HepG2 (cell line): ENCODE results near the gene HES7. TPM values are rescaled to one million over a fixed set of nuclear protein-coding genes. Genes with fewer than 3 reads are reported as not detected.

Experiments
- ATF3 ChIP-seq: sonication (generic); formaldehyde crosslinking; IDR thresholded peaks from 2 replicates; pipeline ENCODE4 v1.4.0; 2020; ENCODE audit warnings: missing genetic modification reagents
- BCL6 ChIP-seq: IDR thresholded peaks from 2 replicates; pipeline ENCODE4 v1.6.1; 2016; ENCODE audit warnings: missing genetic modification reagents, missing compliant biosample characterization
- E2F5 ChIP-seq: sonication (generic); formaldehyde crosslinking; conservative IDR thresholded peaks from 2 replicates; pipeline ENCODE4 v1.4.0; 2020; ENCODE audit warnings: missing genetic modification reagents
- GZF1 ChIP-seq: sonication (generic); formaldehyde crosslinking; IDR thresholded peaks from 2 replicates; pipeline ENCODE4 v1.5.1; 2020; ENCODE audit warnings: mild to moderate bottlenecking, missing genetic modification reagents
- HMG20A ChIP-seq: IDR thresholded peaks from 2 replicates; pipeline ENCODE4 v1.6.1; 2016; ENCODE audit warnings: borderline replicate concordance
- HNRNPLL ChIP-seq: fragments of 200-400 bp; formaldehyde crosslinking; IDR thresholded peaks from 2 replicates; pipeline ENCODE4 v1.6.1; 2017; ENCODE audit warnings: mild to moderate bottlenecking, low read depth, low read length; ENCODE audit not compliant: poor library complexity, severe bottlenecking
- NR1H2 ChIP-seq: sonication (generic); formaldehyde crosslinking; IDR thresholded peaks from 2 replicates; pipeline ENCODE4 v1.8.1; 2022; ENCODE audit warnings: low read depth, missing genetic modification reagents, borderline replicate concordance
- PRMT3 ChIP-seq: sonication (generic); formaldehyde crosslinking; IDR thresholded peaks from 2 replicates; pipeline ENCODE4 v1.8.1; 2022; ENCODE audit warnings: low read depth, mild to moderate bottlenecking, moderate library complexity, missing genetic modification reagents, borderline replicate concordance
- REST ChIP-seq, 2 experiments: IDR thresholded peaks; 2 replicates each; pipeline ENCODE4 v1.6.1; 2011 to 2012; ENCODE audit warnings: low read length in 2 of 2, borderline replicate concordance in 1 of 2, low read depth in 1 of 2, mild to moderate bottlenecking in 1 of 2, moderate library complexity in 1 of 2
- TAF1 ChIP-seq: sonication (generic); formaldehyde crosslinking; IDR thresholded peaks from 2 replicates; pipeline ENCODE4 v1.4.0; 2020; ENCODE audit warnings: missing genetic modification reagents
- TBX3 ChIP-seq: fragments of 450-650 bp; IDR thresholded peaks from 2 replicates; pipeline ENCODE4 v1.6.1; 2017; ENCODE audit warnings: antibody characterized with exemption, mild to moderate bottlenecking, inconsistent platforms, borderline replicate concordance
- ZFY ChIP-seq: sonication (generic); formaldehyde crosslinking; IDR thresholded peaks from 2 replicates; pipeline ENCODE4 v1.4.0; 2020; ENCODE audit warnings: missing genetic modification reagents
- ZNF17 ChIP-seq: sonication (generic); formaldehyde crosslinking; IDR thresholded peaks from 2 replicates; pipeline ENCODE4 v1.5.0; 2020; ENCODE audit warnings: mild to moderate bottlenecking, missing genetic modification reagents
- ZNF337 ChIP-seq: sonication (generic); formaldehyde crosslinking; IDR thresholded peaks from 2 replicates; pipeline ENCODE4 v1.5.1; 2020; ENCODE audit warnings: missing genetic modification reagents, low read depth, mild to moderate bottlenecking, borderline replicate concordance
- ZNF431 ChIP-seq: sonication (generic); formaldehyde crosslinking; IDR thresholded peaks from 2 replicates; pipeline ENCODE4 v1.9.0; 2022; ENCODE audit warnings: missing genetic modification reagents, low read depth, mild to moderate bottlenecking, borderline replicate concordance
- ZNF572 ChIP-seq: sonication (generic); formaldehyde crosslinking; IDR thresholded peaks from 2 replicates; pipeline ENCODE4 v1.5.1; 2020; ENCODE audit warnings: mild to moderate bottlenecking, missing genetic modification reagents
- ZNF614 ChIP-seq: IDR thresholded peaks from 2 replicates; pipeline ENCODE4 v1.6.1; 2018; ENCODE audit warnings: missing biosample characterization, missing genetic modification reagents, inconsistent platforms, borderline replicate concordance
- polyA plus RNA-seq, 8 experiments: library from polyadenylated mRNA; depleted of rRNA in 3 of 8; stranded (reverse) in 7 of 8; unstranded in 1 of 8; fragments of >200 nt; fragmentation: Illumina TruSeq in 4 of 8; extraction: Trizol in 4 of 8; gene quantifications; 2 replicates each; pipeline versions ENCODE4 v1.2.1 to v1.2.3, GENCODE V29; 2011 to 2016; ENCODE audit warnings: low read depth in 4 of 8, missing spikeins in 1 of 8, mixed read lengths in 1 of 8; ENCODE audit not compliant: insufficient read depth in 1 of 8
- total RNA-seq, 5 experiments: library from RNA; depleted of rRNA; stranded (reverse); fragments of >200 nt; fragmentation: Illumina TruSeq; extraction: Trizol; gene quantifications; 2 replicates each; pipeline ENCODE4 v1.2.3, GENCODE V29; 2016; ENCODE audit warnings: low read depth in 1 of 5

The HES7 gene
- total and polyA plus RNA-seq, 2 of the 13 experiments (the other 11 are each of a cell fraction or from before 2014, with no cell fraction given) = not detected

GRCh38 chr17:8153957-8154607, 30.2 kb upstream of the HES7 start (continued):
- TF ChIP-seq ZNF614 (CRISPR knock-in tag) = no peak
- no peak for TF ChIP-seq ZFY (CRISPR knock-in tag)
- no peak for TF ChIP-seq NR1H2 (CRISPR knock-in tag)
- no peak for TF ChIP-seq ZNF337
- TF ChIP-seq REST (IDR thresholded peaks at IDR 0.05; ENCODE audit: borderline replicate concordance in 1 of 2, low read depth in 1 of 2, low read length in 2 of 2) = no peak
- TF ChIP-seq HNRNPLL = peak; percentile 38
- no peak for TF ChIP-seq ZNF572
- peak; percentile 95 for TF ChIP-seq BCL6 (CRISPR knock-in tag)
- no peak for TF ChIP-seq PRMT3
- TF ChIP-seq HMG20A (CRISPR knock-in tag) = no peak
- TF ChIP-seq ZNF17 (CRISPR knock-in tag) = no peak
- 0 out of 2 replicates have a peak, but pooled peaks have one; percentile 29 for TF ChIP-seq TAF1
- TF ChIP-seq E2F5 (CRISPR knock-in tag) = no peak
- 0 out of 2 replicates have a peak, but pooled peaks have one; percentile 8 for TF ChIP-seq TBX3
- no peak for TF ChIP-seq ATF3
- 0 out of 2 replicates have a peak, but pooled peaks have one; percentile 39 for TF ChIP-seq ZNF431
- TF ChIP-seq GZF1 (CRISPR knock-in tag) = no peak
